GM19438 (cell line): Measurements from ENCODE around the gene OBI1.
"Not testable (repeated sequence)": the region's sequence is repeated elsewhere in the genome, so short reads cannot be mapped to it uniquely, and the experiment has no call there.

Experiments used
- ATAC-seq: cut with Tn5 transposase; IDR thresholded peaks from one replicate; pipeline ENCODE4 v1.9.1; 2021; ENCODE audit warnings: low read depth; ENCODE audit not compliant: unreplicated experiment

Gene OBI1

DNA sequence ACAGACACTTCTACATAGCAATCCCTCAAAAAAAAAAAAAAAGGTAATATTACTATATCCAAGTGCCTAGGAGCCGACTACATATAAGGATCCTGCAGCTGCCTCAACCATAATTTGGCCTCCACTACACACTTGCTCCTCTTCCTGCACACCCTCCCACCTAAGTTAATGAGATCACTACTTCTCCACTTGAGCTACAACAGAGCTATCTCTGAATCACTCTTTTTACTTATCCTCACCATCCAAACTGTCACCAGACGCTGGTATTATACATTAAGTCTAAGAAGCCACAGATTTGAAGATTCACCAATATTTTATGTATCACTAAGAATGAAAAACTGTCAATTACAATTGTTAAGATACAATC is 8.3 kb downstream of the OBI1 start:
- ATAC-seq, result no peak

DNA sequence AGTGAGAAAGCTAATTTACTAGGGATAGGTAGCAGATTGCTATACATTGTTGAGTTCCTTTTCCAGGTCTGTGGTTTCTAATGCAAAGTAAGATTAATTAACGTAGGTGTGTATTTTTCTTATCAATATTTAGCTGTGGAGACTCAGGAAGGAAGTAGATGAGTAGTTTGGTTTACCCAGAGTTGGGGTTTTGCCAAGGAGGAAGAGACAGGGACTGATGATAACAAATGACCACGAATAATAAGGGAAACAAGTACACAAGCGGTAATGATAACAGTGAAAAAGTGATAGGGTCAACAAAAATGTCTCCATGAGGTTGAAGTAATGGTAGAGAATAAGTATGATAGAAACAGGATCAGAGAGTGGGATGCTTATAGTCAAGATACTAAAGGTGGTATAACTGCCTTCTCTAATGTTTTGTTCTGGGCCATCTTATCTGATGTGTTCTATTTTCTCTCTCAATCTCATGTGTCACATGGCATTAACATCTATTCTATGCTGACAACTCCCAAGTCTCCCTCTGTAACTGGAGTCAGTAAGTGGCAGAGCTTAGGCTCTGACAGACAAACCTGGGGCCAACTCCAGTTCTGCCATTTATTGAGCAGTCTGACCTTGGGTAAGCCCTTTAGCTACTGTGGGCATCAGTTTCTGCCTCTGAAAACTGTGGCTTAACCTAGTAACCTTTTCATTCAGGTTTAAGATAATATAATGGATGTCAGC is 8.8 kb downstream of the OBI1 start:
- no peak for ATAC-seq

DNA sequence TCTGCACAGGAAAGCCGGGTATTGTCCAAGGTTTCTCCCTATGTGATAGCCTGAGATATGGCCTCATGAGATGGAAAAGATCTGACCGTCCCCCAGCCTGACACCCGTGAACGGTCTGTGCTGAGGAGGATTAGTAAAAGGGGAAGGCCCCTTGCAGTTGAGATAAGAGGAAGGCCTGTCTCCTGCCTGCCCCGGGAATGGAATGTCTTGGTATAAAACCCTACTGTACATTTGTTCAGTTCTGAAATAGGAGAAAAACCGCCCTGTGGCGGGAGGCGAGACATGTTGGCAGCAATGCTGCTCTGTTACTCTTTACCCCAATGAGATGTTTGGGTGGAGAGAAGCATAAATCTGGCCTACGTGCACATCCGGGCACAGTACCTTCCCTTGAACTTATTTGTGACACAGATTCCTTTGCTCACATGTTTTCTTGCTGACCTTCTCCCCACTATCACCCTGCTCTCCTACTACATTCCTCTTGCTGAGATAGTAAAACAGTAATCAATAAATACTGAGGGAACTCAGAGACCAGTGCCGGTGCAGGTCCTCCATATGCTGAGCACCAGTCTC is 11.8 kb downstream of the OBI1 start:
- ATAC-seq, result not testable (repeated sequence)

DNA sequence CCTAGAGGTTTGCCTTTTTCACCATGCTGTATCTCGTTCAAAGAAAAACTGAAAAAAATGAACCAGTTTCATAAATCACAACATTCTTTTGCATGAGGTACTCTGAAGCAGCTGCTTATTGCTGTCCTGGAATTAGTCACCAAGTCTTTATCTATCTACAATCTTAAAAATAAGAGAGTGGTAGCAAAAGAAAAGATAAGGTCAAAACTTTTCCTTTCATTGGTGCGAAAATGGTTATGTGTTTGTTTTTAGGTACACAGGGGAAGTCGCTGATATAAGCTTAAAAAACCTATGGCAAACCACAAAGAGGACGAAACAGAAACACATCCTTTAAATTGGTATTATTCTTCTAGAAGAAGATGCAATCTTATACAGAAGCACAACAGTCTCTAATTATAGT is 20.7 kb downstream of the OBI1 start:
- no peak for ATAC-seq

DNA sequence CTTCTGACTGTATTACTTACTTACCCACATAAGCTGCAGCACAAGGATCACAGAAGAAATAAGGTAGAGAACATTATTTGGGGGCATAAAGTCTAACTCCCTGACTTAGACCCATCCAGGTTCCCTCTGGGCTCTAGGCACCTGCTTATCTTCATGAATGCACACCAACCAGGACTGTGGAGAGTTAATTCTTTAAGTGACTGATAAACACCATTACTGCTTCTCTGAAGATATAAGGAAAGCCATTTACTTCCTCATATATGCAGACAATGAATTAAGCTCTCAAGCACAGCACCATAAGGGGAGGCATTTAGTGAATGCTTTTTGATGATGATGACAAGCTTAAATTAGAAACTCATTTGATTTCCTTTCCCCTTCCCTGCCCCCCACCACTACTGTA is 22.5 kb downstream of the OBI1 start:
- no peak for ATAC-seq

DNA sequence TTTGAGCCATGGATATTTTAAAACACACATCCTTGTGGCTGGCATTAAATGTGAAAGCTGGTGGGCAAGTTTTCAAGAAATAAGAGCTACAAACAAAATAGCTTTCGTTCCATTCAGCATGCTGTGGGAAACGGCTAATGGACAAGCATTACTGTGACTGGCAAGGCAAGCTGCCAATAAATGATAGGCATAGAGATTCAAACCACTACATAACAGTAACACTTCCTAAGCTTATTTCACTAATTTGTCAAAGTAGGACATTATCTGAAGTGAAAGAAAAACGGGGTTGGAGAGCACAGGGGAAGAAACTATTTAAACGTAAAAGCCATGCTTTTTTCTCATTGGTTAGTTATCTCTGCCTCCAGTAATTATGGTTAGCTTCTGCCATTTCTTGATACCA is 26.0 kb downstream of the OBI1 start:
- no peak for ATAC-seq

DNA sequence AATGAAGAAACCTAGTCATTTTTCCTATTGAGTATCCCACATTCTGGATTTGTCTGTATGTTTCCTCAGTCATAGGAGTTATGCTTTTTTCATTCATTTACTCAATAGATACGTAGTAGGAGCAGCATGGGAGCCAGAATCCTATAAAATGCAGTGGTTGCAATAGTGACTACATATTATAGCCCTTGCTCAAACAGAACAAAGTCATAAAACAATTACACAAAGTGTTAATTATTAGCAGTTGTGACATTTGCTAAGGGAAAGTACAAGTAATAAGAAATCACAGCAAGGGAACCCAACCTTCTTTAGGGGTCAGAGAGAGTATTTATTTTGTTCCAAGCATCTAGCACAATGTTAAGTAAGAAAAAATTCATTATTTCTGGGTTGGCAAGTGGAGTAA is 27.9 kb downstream of the OBI1 start:
- ATAC-seq, result no peak

DNA sequence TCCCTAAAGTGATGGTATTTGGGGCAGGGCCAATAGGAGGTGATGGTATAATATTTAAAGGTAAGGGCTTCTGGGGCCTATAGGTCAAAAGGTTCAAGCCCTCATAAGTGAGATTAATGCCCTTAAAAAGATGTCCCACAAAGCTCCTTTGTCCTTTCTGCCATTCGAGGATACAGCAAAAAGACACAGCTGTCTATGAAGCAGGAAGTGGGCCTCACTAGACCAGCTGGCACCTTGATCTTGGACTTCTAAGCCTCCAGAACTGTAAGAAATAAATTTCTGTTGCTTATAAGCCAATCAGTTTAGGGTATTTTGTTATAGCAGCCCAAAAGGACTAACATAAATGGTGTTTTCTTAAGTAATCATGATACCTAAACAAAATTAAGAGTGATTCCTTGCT is 28.4 kb downstream of the OBI1 start:
- no peak for ATAC-seq

DNA sequence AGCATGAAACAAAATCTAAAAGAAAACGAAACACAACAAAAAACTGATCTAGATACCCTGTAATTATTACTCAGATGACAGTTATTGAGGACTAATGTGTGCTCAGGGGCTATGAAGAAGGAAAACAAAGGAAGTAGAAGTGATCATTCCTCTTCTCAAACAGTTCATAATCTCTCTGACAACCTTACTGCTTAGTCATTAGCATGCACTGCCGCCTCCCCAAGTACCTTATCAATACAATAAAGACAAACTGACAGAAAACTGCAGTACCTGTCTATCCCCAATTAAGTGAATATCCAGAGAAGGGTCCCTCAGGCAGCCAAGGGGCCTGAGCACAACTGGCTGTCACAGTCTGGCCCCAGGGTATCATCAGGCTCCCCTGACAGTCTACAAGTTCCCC is 33.6 kb downstream of the OBI1 start:
- no peak for ATAC-seq

DNA sequence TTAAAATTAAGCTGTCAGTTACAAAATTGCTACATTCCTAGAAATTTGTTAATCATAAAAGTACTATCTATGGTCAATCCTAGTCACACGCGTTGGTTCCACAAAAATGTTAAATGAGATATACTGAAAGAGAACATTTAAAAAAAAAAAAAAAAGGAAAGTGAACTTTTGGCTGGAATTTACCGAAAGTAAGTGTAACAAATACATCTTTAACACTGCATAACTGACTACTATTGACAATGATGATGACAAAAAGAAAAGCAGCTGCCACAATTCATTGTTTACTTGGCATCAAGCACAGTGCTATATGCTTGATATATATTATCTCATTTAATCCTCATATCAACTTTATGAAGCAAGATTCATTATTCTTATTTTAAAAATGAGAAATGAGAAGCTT is 35.8 kb downstream of the OBI1 start:
- ATAC-seq, result no peak

DNA sequence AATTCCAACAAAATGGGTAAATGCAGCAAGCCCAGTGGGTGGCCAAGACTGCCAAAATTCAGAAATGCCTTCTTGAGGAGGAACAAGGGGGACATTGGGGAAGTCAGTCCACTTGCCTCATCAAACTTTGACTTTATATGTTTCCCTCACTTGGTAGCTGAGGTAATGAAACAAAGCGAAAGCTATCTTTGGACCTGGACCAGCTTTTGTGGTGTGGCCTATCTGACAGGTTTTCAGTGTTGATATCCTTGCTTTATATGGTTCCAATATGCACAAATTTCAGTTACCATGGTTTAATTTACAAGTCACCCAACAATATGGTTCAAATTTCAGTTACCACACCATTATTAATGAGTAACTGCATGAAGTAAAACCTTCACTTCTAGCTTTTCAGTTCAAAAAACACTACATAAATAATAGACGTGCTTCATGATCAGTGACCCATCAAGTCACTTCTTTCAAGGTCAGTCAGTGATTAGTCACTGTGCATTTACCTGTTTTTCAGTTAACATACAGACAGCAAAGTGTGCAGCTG is 38.0 kb downstream of the OBI1 start:
- no peak for ATAC-seq

DNA sequence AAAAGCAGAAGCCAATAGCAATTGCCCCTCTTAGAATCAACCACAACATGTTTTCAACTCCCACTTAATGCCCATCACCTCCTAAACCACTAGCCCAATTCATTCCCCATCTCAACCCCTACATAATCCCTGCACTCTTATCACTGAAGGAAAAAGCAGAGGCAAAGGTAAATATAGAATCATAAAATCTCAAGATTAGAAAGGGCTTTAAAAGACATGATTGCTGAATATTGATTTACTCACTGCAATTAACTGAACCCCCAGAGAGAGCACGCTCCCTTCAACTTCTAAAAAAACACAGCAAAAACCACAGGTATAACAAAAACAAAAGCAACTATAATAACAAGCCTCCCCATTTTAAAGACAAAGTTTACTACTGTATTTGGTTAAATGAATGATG is 40.5 kb downstream of the OBI1 start:
- ATAC-seq, result no peak

DNA sequence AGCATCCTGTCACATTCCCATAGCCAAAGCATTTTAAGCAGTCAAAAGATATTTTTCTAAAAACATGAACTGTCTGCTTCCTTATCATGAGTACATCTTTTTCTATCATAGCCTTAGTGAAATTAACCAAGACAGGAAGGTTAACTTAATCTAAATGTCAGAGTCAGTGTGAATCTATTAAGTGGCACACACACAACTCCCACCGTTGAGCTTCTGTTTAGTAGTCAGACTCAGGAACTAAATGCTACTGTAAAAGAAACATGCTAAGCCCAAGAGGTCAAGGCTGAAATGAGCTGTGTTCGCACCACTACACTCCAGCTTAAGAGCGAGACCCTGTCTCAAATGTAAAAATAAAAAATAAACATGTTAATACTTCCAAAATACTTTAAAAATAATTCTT is 47.9 kb downstream of the OBI1 start:
- no peak for ATAC-seq

DNA sequence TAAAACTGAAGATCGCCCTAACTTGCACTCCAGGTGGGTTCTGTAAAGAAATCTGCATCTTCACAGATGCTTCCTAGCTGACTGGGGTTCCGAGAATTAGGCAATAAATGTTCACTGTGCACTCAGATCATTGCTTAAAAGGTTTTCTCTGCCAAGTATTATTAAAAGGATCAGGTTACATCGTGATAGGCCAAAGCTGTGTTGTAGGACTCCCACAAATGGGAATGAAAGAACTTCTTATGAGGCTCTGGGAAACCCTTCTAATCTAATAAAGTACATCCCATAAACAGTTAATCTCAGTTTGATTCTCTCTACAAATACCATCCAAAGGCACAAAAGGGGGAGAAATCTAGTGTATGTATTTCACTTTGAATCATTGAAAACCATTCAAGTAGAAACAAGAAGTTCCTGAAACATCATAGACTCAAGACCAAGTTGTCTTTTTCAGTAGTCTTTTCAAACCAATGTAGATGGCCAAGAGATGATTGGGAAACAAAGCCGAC is 48.5 kb downstream of the OBI1 start:
- no peak for ATAC-seq

DNA sequence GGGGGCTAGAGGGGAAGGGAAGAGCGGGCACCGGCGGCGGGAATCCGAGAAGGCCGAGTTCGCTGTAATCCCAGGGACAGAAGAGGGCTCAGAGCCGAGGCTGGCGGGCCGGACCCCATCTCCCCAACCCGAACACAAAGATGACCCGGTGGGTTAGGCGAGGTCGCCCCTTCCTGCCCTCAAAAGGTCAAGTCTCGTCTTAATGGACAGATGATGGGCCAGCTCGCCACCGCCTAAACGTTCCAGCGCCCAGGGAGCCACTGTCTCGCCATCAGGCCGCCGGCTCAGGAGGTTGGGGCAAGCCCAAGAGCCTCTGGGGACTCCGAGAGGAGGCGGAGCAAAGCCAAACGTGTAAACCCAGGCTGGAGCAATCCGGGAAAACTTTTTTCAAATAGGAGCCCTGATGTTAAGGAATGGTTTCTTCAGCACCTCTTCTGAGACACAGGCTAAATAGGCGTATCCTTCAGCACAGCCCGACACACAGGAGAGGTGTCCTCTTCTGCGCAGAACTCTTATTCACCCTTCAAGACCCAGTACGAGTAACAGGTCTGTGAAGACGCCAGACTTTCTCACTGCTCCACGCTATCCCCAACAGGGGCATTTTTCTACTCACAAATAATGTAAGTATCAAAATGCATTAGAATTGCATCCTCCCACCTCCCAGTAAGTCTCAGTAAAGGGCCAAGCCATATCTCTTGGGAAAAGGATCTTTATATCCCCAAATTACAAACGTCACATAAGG is 49.3 kb downstream of the OBI1 start:
- ATAC-seq, result no peak

DNA sequence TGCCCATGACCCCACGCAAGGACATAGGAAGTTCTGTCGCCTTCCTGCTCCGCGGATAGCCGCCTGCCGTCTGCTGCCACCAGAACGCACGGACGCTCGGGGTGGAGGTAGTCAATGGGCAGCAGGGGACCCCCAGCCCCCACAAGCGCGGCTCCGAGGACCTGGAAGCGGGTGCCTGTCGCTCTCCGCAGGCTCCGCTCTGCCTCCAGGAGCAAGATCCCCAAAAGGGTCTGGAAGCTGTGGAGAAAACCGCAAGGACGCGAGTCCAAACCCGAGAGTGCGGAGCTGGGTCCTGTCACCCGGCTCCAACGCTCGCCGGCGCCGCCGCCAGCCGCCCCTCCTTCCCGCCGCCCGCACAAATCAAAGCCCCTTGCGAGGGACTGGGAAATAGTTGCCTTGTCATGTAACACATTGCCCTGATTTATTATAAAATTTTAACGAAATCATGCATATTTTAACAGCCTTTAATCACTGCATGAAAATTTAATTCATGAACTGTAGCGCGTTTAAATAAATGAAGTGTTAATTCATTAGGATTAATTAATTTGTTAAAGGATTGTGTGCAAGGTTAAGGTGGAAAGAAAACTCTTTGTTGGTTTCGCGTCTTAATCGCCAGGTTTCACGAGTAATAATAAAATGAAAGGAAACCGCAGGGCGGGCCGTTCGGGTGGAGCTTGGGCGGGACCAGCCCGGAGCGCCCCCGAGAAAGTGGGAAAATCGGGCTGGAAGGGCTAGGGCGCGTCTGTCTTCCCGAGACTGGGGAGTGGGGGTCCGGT is 50.1 kb downstream of the OBI1 start:
- ATAC-seq, result no peak

DNA sequence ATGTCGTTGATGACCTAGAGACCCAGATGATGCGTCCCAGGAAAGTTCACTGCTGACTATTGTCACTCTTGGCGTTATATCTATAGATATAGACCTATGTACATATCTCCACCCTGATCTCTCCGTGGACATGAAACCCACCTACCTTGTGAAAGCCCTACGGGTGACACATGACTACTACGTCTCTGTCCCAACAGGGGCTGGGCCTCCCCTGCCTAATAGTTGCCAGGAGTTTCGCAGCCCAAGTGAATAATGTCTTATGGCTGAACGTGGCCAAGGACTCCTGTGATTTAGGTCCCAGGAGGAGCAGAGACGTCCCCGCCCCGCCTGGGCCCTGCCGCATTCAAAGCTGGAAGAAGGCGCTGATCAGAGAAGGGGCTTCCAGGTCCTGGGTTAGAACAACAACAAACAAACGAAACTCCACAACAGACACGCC is 50.7 kb downstream of the OBI1 start:
- ATAC-seq, result no peak

DNA sequence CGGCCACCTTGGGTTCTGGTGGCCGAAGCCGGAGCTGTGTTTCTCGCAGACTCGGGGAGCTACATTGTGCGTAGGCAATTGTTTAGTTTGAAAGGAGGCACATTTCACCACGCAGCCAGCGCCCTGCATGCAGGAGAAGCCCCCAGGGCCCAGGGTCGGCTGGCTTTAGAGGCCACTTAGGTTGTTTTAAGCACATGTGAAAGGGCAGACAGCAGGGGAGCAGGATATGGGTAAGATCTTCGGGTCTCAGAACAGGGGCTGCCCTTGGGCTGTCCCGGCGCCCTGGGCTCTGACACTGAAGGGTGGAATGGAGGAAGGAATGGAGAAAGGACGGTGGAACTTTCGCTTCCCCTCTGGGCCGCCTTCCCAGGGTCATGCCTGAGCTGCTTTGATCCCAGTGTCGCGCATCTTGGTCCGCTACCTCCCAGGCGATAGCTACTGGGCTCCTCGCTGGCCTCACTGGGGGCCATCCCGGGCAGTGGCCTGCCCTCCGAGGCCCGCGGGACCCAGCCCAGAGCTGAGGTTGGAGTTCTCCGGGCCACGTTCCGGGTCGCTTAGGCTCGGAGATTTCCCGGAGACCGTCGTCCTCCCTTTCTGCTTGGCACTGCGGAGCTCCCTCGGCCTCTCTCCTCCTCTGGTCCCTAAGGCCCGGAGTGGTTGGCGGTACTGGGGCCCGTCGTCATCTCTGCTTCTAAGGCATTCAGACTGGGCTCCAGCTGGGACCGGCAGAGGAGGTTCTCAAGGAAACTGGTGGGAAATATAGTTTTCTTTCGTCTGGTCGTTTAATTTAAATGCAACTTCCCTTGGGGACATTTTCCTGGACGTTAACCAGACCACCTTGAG is 51.3 kb downstream of the OBI1 start:
- no peak for ATAC-seq

DNA sequence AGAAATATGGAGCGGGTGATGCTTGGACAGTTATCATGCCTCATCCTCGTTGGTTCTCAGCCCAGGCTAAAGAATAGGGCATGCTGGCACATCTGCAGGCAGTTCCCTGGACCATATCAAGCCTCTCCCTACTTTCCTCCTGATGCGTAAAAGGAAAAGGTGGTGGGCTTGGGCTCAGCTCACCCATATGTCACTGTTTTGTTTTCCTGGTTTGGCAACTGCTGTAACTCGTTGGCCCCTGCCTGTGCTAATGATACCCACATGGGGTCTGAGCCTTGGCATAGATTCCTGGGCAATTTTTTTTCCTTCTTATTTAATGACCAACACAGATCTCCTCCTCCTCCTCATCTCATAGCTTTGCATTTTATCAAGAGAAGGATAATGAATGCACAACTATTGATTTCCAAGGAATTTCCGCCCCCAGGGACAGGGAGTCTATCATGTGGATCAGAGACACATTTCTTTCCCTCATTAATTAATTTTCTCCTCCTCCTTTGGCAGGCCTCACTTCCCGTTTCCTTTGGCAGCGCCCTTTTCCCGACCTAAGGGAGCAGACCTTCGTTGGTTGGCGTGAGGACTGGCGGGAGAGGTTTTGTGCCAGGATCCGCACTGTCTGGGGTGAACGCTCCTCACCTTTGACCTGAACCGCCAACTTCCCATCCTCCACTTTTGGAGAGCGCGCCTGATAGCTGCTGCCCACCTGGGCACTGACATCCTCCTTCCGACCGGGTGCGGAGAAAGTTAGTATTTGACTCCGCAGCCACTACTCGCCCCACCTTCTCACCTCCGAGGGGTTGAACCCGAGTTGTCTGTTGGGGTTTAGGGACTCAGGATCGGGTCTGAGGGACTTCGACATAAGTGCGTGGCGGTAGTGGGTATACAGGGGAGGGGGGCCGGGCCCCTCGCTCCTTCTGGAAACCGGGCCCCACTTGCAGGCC is 52.2 kb downstream of the OBI1 start:
- no peak for ATAC-seq
